Uterus (tissue), 2 donors: ENCODE results near the gene NR6A1.

Experiments
- POLR2A ChIP-seq, 2 donors: fragments of 450-650 bp; IDR thresholded peaks; one replicate each; pipeline ENCODE4 v1.6.1; 2016; ENCODE audit warnings: antibody characterized with exemption in 2 of 2, mild to moderate bottlenecking in 1 of 2, moderate library complexity in 1 of 2
- TF ChIP-seq, protein P1 (sequence below), 4 experiments: fragments of 200-600 bp in 2 of 4; fragments of 450-650 bp in 2 of 4; sonication (generic) in 2 of 4; IDR thresholded peaks; one replicate each; pipeline ENCODE4 v1.5.1; 2016 to 2019; ENCODE audit warnings: antibody characterized with exemption in 4 of 4, mild to moderate bottlenecking in 2 of 4, moderate library complexity in 1 of 4

DNA sequence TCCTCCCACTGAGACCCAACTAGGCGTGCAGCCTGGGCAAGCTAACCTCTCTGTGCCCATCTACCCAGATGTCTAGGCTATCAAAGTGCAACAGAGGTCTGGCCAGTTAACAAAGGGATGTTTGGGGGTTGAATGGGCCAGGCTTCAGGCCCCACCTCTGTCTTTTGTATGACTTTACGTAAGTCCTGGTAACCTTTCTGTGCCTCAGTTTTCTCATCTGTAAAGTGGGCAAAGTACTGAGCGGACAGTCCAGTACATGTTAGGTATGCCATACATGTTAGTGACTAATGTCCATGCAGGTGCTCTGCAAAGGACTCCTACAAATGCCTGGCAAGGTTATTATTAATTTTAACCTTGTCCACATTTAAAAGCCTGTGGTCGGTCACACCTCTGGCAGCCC, 277.9 kb downstream of the NR6A1 start:
- TF ChIP-seq, protein P1, sequence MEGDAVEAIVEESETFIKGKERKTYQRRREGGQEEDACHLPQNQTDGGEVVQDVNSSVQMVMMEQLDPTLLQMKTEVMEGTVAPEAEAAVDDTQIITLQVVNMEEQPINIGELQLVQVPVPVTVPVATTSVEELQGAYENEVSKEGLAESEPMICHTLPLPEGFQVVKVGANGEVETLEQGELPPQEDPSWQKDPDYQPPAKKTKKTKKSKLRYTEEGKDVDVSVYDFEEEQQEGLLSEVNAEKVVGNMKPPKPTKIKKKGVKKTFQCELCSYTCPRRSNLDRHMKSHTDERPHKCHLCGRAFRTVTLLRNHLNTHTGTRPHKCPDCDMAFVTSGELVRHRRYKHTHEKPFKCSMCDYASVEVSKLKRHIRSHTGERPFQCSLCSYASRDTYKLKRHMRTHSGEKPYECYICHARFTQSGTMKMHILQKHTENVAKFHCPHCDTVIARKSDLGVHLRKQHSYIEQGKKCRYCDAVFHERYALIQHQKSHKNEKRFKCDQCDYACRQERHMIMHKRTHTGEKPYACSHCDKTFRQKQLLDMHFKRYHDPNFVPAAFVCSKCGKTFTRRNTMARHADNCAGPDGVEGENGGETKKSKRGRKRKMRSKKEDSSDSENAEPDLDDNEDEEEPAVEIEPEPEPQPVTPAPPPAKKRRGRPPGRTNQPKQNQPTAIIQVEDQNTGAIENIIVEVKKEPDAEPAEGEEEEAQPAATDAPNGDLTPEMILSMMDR (IDR thresholded peaks at IDR 0.05): no peak
- no peak for TF ChIP-seq POLR2A (IDR thresholded peaks at IDR 0.05)
